GM12878 (cell line): Measurements from ENCODE around the gene YPEL2. TPM values are rescaled to one million over a fixed set of nuclear protein-coding genes. Genes with fewer than 3 reads are reported as not detected.

Experiments
- ATAC-seq: fragments of 200-7000 bp; cut with Tn5 transposase; 3 replicates; pipeline ENCODE4 v1.9.1; 2020; ENCODE audit warnings: mild to moderate bottlenecking, moderate library complexity
- BruUV-seq: library from RNA; stranded (reverse); fragments of 400-500 nt; replicated peaks from 2 replicates; lab custom pipeline; 2021; lab: Mats Ljungman, UMichigan
- CTCF ChIA-PET: fragments of 300-600 bp; sonication (Branson Sonifier 250); formaldehyde crosslinking; extraction: SDS; loops from one replicate; lab custom pipeline; 2021; ENCODE audit warnings: inconsistent platforms; lab: Yijun Ruan, JAX
- POLR2A ChIA-PET: fragments of 350-600 bp; formaldehyde crosslinking; extraction: SDS; loops from one replicate; lab custom pipeline; 2021; ENCODE audit warnings: inconsistent platforms; lab: Charles Lee
- RAD21 ChIA-PET: fragments of 300-600 bp; sonication (Branson Sonifier 250); formaldehyde crosslinking; loops from one replicate; lab custom pipeline; 2023; ENCODE audit warnings: antibody characterized with exemption; ENCODE audit not compliant: unreplicated experiment; lab: Charles Lee
- SMC1A ChIA-PET: fragments of 300-600 bp; sonication (Branson Sonifier 250); formaldehyde crosslinking; loops from one replicate; lab custom pipeline; 2023; ENCODE audit not compliant: unreplicated experiment, uncharacterized antibody; lab: Charles Lee
- DNase-seq: peaks from one replicate; pipeline ENCODE4 v3.0.0-alpha.2; 2011; ENCODE audit warnings: low read depth, low spot score
- FAIRE-seq: peaks from 3 replicates; lab custom pipeline; 2011; peaks lifted over from hg19 to GRCh38; lab: Jason Lieb, UNC
- H2AFZ ChIP-seq: 2 replicates; pipeline ENCODE4 v1.6.0; 2011; ENCODE audit warnings: low read depth, low read length, control low read depth; ENCODE audit not compliant: control insufficient read depth
- H3K27ac ChIP-seq: 2 replicates; pipeline ENCODE4 v1.5.1; 2011; ENCODE audit warnings: control low read depth; ENCODE audit not compliant: control insufficient read depth, insufficient read depth
- H3K27me3 ChIP-seq, 2 experiments: replicated peaks in 1 of 2; 2 replicates each; pipeline versions ENCODE4 v1.6.0 to v1.6.1; 2011; ENCODE audit warnings: low read length in 1 of 2; ENCODE audit not compliant: control insufficient read depth in 2 of 2, insufficient read depth in 2 of 2
- H3K36me3 ChIP-seq, 2 experiments: 2 replicates each; pipeline ENCODE4 v1.5.1; 2011; ENCODE audit warnings: low read length in 1 of 2; ENCODE audit not compliant: control insufficient read depth in 2 of 2, insufficient read depth in 2 of 2
- H3K4me1 ChIP-seq: 2 replicates; pipeline ENCODE4 v1.6.1; 2011; ENCODE audit warnings: mild to moderate bottlenecking, low read length, moderate library complexity, mixed read lengths; ENCODE audit not compliant: control insufficient read depth, insufficient read depth
- H3K4me2 ChIP-seq: 2 replicates; pipeline ENCODE4 v1.6.0; 2011; ENCODE audit warnings: control low read depth; ENCODE audit not compliant: control insufficient read depth, insufficient read depth
- H3K4me3 ChIP-seq: fragments of 200-600 bp; sonication (generic); 2 replicates; pipeline ENCODE4 v1.5.1; 2016
- H3K79me2 ChIP-seq: 2 replicates; pipeline ENCODE4 v1.6.0; 2011; ENCODE audit warnings: low read length; ENCODE audit not compliant: control insufficient read depth, insufficient read depth
- H3K9ac ChIP-seq: 2 replicates; pipeline ENCODE4 v1.8.0; 2011; ENCODE audit warnings: low read length, control low read depth, mixed read lengths; ENCODE audit not compliant: control insufficient read depth, insufficient read depth
- H3K9me3 ChIP-seq: replicated peaks from 3 replicates; pipeline ENCODE4 v1.5.1; 2011; ENCODE audit warnings: mild to moderate bottlenecking, low read length; ENCODE audit not compliant: control insufficient read depth, insufficient read depth
- H4K20me1 ChIP-seq: 2 replicates; pipeline ENCODE4 v1.6.0; 2011; ENCODE audit not compliant: control insufficient read depth, insufficient read depth
- CHD1 ChIP-seq: IDR thresholded peaks from 2 replicates; pipeline ENCODE4 v1.6.1; 2012; ENCODE audit warnings: low read depth, low read length, improper control_type of control experiment
- CREB1 ChIP-seq: IDR thresholded peaks from 2 replicates; pipeline ENCODE4 v1.6.1; 2012; ENCODE audit warnings: low read depth, mild to moderate bottlenecking, inconsistent platforms
- CREM ChIP-seq: IDR thresholded peaks from 2 replicates; pipeline ENCODE4 v1.6.1; 2014; ENCODE audit warnings: antibody characterized with exemption, low read depth
- GABPA ChIP-seq: IDR thresholded peaks from 2 replicates; pipeline ENCODE4 v1.6.1; 2014; ENCODE audit warnings: antibody characterized with exemption, low read depth, mild to moderate bottlenecking, inconsistent platforms
- HDAC6 ChIP-seq: fragments of 200-600 bp; sonication (generic); IDR thresholded peaks from one replicate; pipeline ENCODE4 v1.8.0; 2017; ENCODE audit warnings: antibody characterized with exemption; ENCODE audit not compliant: unreplicated experiment
- IRF3 ChIP-seq: fragments of 450-650 bp; IDR thresholded peaks from 2 replicates; pipeline ENCODE4 v1.6.1; 2014; ENCODE audit warnings: mild to moderate bottlenecking
- KAT2A ChIP-seq: conservative IDR thresholded peaks from 2 replicates; pipeline ENCODE4 v1.6.1; 2011; ENCODE audit warnings: low read depth, low read length; ENCODE audit not compliant: control insufficient read depth
- LARP7 ChIP-seq: fragments of 450-650 bp; IDR thresholded peaks from 2 replicates; pipeline ENCODE4 v1.6.1; 2017; ENCODE audit warnings: mild to moderate bottlenecking
- USF2 ChIP-seq: IDR thresholded peaks from 2 replicates; pipeline ENCODE4 v1.6.1; 2011; ENCODE audit warnings: low read depth, low read length, improper control_type of control experiment, borderline replicate concordance
- ZNF592 ChIP-seq: fragments of 450-650 bp; IDR thresholded peaks from 2 replicates; pipeline ENCODE4 v1.6.1; 2017; ENCODE audit warnings: mild to moderate bottlenecking, moderate library complexity
- ZNF687 ChIP-seq: fragments of 450-650 bp; IDR thresholded peaks from 2 replicates; pipeline ENCODE4 v1.6.1; 2017; ENCODE audit warnings: mild to moderate bottlenecking, moderate library complexity
- WGBS: methylation state at CpG from one replicate; pipeline ENCODE4 v1.1.6; 2016; ENCODE audit warnings: low lambda C conversion rate; ENCODE audit not compliant: insufficient replicate concordance, insufficient coverage; ENCODE audit errors: missing lambda C conversion rate; 5-methylcytosine and 5-hydroxymethylcytosine counted together
- in situ Hi-C: fragments of 300-500 bp; cut with MboI; formaldehyde crosslinking; loops from 9 replicates; pipeline ENCODE4 v1.14.3; 2018; ENCODE audit warnings: mixed read lengths
- intact Hi-C: fragments of 100-400 bp; cut with micrococcal nuclease; formaldehyde crosslinking; loops from one replicate; pipeline ENCODE4 v1.14.2; 2022; ENCODE audit not compliant: unreplicated experiment
- polyA plus RNA-seq, 11 experiments: library from polyadenylated mRNA; depleted of rRNA in 4 of 11; unstranded in 6 of 11; stranded (reverse) in 5 of 11; fragments of >200 nt; fragmentation: Nextera tagmentation in 4 of 11; fragmentation: Illumina TruSeq in 1 of 11; extraction: Ambion mirVana in 4 of 11; extraction: Trizol in 1 of 11; gene quantifications; 1 replicate in 1 of 11; 2 replicates in 10 of 11; pipeline versions ENCODE4 v1.2.1 to v1.2.3, GENCODE V29; 2011 to 2016; ENCODE audit warnings: inconsistent platforms in 2 of 11, missing spikeins in 2 of 11, low read depth in 1 of 11
- total RNA-seq, 4 experiments: library from RNA; depleted of rRNA in 3 of 4; stranded (reverse); fragments of >200 nt in 3 of 4; fragmentation: Illumina TruSeq in 1 of 4; extraction: Trizol in 1 of 4; gene quantifications; 2 replicates each; pipeline versions ENCODE4 v1.2.1 to v1.2.3, GENCODE V29; 2013 to 2021

Gene YPEL2
- total and polyA plus RNA-seq, 10 of the 15 experiments (the other 5 are each of a cell fraction or from before 2014, with no cell fraction given) = 0.11 to 8.1 (median 0.48) TPM

- TF ChIP-seq GABPA = no peak
These were observed 25.8 kb downstream of the YPEL2 start (continued) for GRCh38 chr17:59357219-59357697.

GRCh38 chr17:59357929-59358328, 26.5 kb downstream of the YPEL2 start:
- Histone ChIP-seq H2AFZ (no peak overlapping the region), H4K20me1 (no peaks in the 10 kb centered on the region), H3K36me3 (no peaks in the 10 kb centered on the region), H3K9me3 (no peaks in the 10 kb centered on the region; the same call in 2 of the 3 replicates), H3K4me1 (peaks cover 29% of the 10 kb centered on the region), H3K4me3 (no peak overlapping the region), H3K79me2 (no peaks in the 10 kb centered on the region), H3K27me3 (no peaks in the 10 kb centered on the region), H3K4me2 (no peak overlapping the region), H3K27ac (no peak overlapping the region), H3K9ac (no peak overlapping the region)
- 100% methylated on average over 1 of the region's 1 CpG for WGBS
- CTCF ChIA-PET = interaction anchor here (1.1 to 2.0 kb wide), 2 partner anchors 28 to 78 kb away, joined by 4 to 7 read pairs; no protein-coding TSS in a partner anchor
- in situ Hi-C loops = no loop called here
- RAD21 ChIA-PET = interaction anchor here (0.6 to 1.1 kb wide), 2 partner anchors 18 to 149 kb away, joined by 3 read pairs; no protein-coding TSS in a partner anchor
- SMC1A ChIA-PET = no interaction called here
- intact Hi-C loops = no loop called here
- FAIRE-seq (no peak), DNase-seq (no peak), ATAC-seq (no peak)
- POLR2A ChIA-PET = no interaction called here
- BruUV-seq = no TSS peak
- TF ChIP-seq CREB1 (no peak), KAT2A (no peak), USF2 (no peak), IRF3 (no peak), CREM (no peak), LARP7 (no peak), HDAC6 (no peak), ZNF687 (no peak), ZNF592 (no peak), CHD1 (no peak)
